ENCODE measurements around the gene POLR1G. TPM values are rescaled to one million over a fixed set of nuclear protein-coding genes. Genes with fewer than 3 reads are reported as not detected.
A peak's percentile ranks its signal among the peaks of the same experiment; 100 is the strongest.

The POLR1G gene
- total RNA-seq, 4 donors from 2014 or later: 1.7 to 10.7 (median 5.8) TPM

DNA sequence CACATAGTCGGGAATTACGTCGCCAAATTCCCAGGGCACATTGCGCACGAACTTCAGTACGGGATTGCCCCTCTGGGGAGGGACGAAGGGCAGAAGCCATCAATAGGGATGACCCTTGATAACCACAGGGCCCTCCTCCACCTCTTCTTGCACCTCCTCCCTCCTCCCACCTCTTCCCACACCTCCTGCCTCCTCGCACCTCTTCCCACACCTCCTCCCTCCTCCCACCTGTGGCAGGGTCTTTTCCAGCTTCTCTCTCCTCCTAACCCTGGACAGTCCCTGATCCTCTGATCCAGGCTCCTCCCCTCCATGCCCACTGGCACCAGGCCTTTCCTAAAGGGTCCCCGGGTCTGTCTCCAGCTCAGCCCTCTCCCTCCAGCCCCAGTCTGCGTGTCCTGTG is 13.9 kb downstream of the POLR1G start:
- peaks cover 0 to 69% of the 10 kb centered on the region in 2 donors for H3K36me3 ChIP-seq
- H3K4me3 ChIP-seq: no peak overlapping the region
- H3K4me1 ChIP-seq: peaks cover 0 to 37% (median 12%) of the 10 kb centered on the region in 3 donors
- H3K9me3 ChIP-seq: no peaks in the 10 kb centered on the region
- WGBS, 2 donors (ENCODE audit: low coverage in 1 of 2): 66% methylated on average over 6 of the region's 10 CpGs; no CpG with 5 or more reads in 1 of the 2 donors
- TF ChIP-seq POLR2AphosphoS5 (IDR thresholded peaks at IDR 0.05) (no peak), POLR2A (IDR thresholded peaks at IDR 0.05) (no peak), CTCF (IDR thresholded peaks at IDR 0.05) (no peak), EP300 (IDR thresholded peaks at IDR 0.05) (no peak)
- ATAC-seq: no peak
- no peak overlapping the region for H3K27ac ChIP-seq
- no peaks in the 10 kb centered on the region for H3K27me3 ChIP-seq

GRCh38 chr19:45420871-45421270 is 14.4 kb downstream of the POLR1G start:
- peaks cover 0 to 63% of the 10 kb centered on the region in 2 donors for H3K36me3 ChIP-seq

GRCh38 chr19:45421947-45422498 is 15.6 kb downstream of the POLR1G start:
- no peaks in the 10 kb centered on the region for H3K9me3 ChIP-seq
- peaks cover 0 to 37% (median 12%) of the 10 kb centered on the region in 3 donors for H3K4me1 ChIP-seq
- H3K27me3 ChIP-seq: no peaks in the 10 kb centered on the region
- peaks cover 0 to 52% of the 10 kb centered on the region in 2 donors for H3K36me3 ChIP-seq
- ATAC-seq: no peak
- 71 to 92% methylated on average over 5 to 6 of the region's 6 CpGs for WGBS, 2 donors (ENCODE audit: low coverage in 1 of 2)
- no peak for TF ChIP-seq EP300 (IDR thresholded peaks at IDR 0.05)
- no peak for TF ChIP-seq POLR2A (IDR thresholded peaks at IDR 0.05)
- TF ChIP-seq POLR2AphosphoS5 (IDR thresholded peaks at IDR 0.05): no peak
- TF ChIP-seq CTCF (IDR thresholded peaks at IDR 0.05): no peak
- H3K27ac ChIP-seq: peak overlapping the region in 1 of 4 donors; percentile 93
- no peak overlapping the region for H3K4me3 ChIP-seq

More at GRCh38 chr19:45420871-45421270, 14.4 kb downstream of the POLR1G start:
- 82% methylated on average over 5 of the region's 6 CpGs; no CpG with 5 or more reads in 1 of the 2 donors for WGBS, 2 donors (ENCODE audit: low coverage in 1 of 2)
- Histone ChIP-seq H3K4me3 (no peak overlapping the region), H3K4me1 (peaks cover 0 to 41% (median 12%) of the 10 kb centered on the region in 3 donors), H3K27me3 (no peaks in the 10 kb centered on the region), H3K27ac (no peak overlapping the region), H3K9me3 (no peaks in the 10 kb centered on the region)
- no peak for ATAC-seq
- TF ChIP-seq POLR2AphosphoS5 (IDR thresholded peaks at IDR 0.05): no peak
- TF ChIP-seq EP300 (IDR thresholded peaks at IDR 0.05): no peak
- TF ChIP-seq CTCF (IDR thresholded peaks at IDR 0.05): no peak
- no peak for TF ChIP-seq POLR2A (IDR thresholded peaks at IDR 0.05)

- Histone ChIP-seq H3K4me1 (peaks cover 0 to 39% (median 12%) of the 10 kb centered on the region in 3 donors), H3K27ac (peak overlapping the region; percentile 57 to 94 (median 90)), H3K36me3 (peaks cover 0 to 41% of the 10 kb centered on the region in 2 donors), H3K9me3 (no peaks in the 10 kb centered on the region), H3K27me3 (no peaks in the 10 kb centered on the region), H3K4me3 (peak overlapping the region; percentile 51 to 61)
- WGBS, 2 donors (ENCODE audit: low coverage in 1 of 2): 16 to 29% methylated on average over 6 to 11 of the region's 20 CpGs
- ATAC-seq: no peak
- TF ChIP-seq EP300 (IDR thresholded peaks at IDR 0.05) (no peak), CTCF (IDR thresholded peaks at IDR 0.05) (no peak), POLR2A (IDR thresholded peaks at IDR 0.05) (no peak), POLR2AphosphoS5 (IDR thresholded peaks at IDR 0.05) (no peak)
Observed at GRCh38 chr19:45423033-45423588, 16.7 kb downstream of the POLR1G start.

All from gastroesophageal sphincter (tissue), 4 donors.